Measurements from ENCODE around the gene POLK. TPM values are rescaled to one million over a fixed set of nuclear protein-coding genes. Genes with fewer than 3 reads are reported as not detected.

The POLK gene
- polyA plus RNA-seq, 1 donor: 23.4 TPM

GRCh38 chr5:75648712-75649111 is 137.0 kb downstream of the POLK start:
- DNase-seq (ENCODE audit: low read depth): no peak

Other genes starting within 250 kb of the POLK start
- gene HMGCR, start 174.7 kb upstream of the POLK start, polyA plus RNA-seq (ENCODE audit: insufficient read length): 29.4 TPM
- 32.4 TPM for gene CERT1, start 262 bp upstream of the POLK start, polyA plus RNA-seq (ENCODE audit: insufficient read length)
- gene ANKDD1B, start 99.6 kb downstream of the POLK start, polyA plus RNA-seq (ENCODE audit: insufficient read length): 1.0 TPM
- gene POC5, start 205.5 kb downstream of the POLK start, polyA plus RNA-seq (ENCODE audit: insufficient read length): 7.9 TPM

Measured in forelimb muscle (tissue), 1 donor.